Muscle of leg (tissue), 11 donors: ENCODE data around the gene TLDC2. TPM values are rescaled to one million over a fixed set of nuclear protein-coding genes. Genes with fewer than 3 reads are reported as not detected.

Experiments
- DNase-seq: peaks from one replicate; pipeline ENCODE4 v3.0.0; 2013
- H3K27ac ChIP-seq: one replicate; pipeline ENCODE4 v1.5.1; 2013; ENCODE audit warnings: mild to moderate bottlenecking, low read length, control low read depth
- H3K27me3 ChIP-seq: one replicate; pipeline ENCODE4 v1.6.1; 2013; ENCODE audit warnings: low read length; ENCODE audit not compliant: control insufficient read depth, insufficient read depth
- H3K36me3 ChIP-seq: one replicate; pipeline ENCODE4 v1.6.1; 2013; ENCODE audit warnings: low read length; ENCODE audit not compliant: control insufficient read depth, insufficient read depth
- H3K4me1 ChIP-seq: one replicate; pipeline ENCODE4 v1.6.1; 2013; ENCODE audit warnings: low read length; ENCODE audit not compliant: control insufficient read depth, insufficient read depth
- H3K4me3 ChIP-seq: one replicate; pipeline ENCODE4 v1.5.1; 2013; ENCODE audit warnings: low read length, control low read depth
- H3K9me3 ChIP-seq: replicated peaks from 2 replicates; pipeline ENCODE4 v1.6.1; 2013; ENCODE audit warnings: low read depth, low read length; ENCODE audit not compliant: control insufficient read depth
- WGBS: methylation state at CpG from one replicate; pipeline ENCODE4 v1.1.5; 2013; ENCODE audit warnings: missing lambda C conversion rate; ENCODE audit not compliant: insufficient coverage; 5-methylcytosine and 5-hydroxymethylcytosine counted together
- polyA plus RNA-seq, 8 donors: library from polyadenylated mRNA; unstranded; fragments of 120-200 nt; gene quantifications; one replicate each; pipeline versions ENCODE4 v1.2.1 to v1.2.3, GENCODE V29; 2013; ENCODE audit warnings: inconsistent platforms in 1 of 8, low replicate concordance in 1 of 8; ENCODE audit not compliant: insufficient read length in 8 of 8, insufficient read depth in 1 of 8
- total RNA-seq: library from RNA; stranded (reverse); fragments of 120-200 nt; gene quantifications from one replicate; pipeline ENCODE4 v1.2.4, GENCODE V29; 2013

The TLDC2 gene
- total and polyA plus RNA-seq, 9 donors, result 0.04 to 0.45 (median 0.24) TPM; not detected in 1

DNA sequence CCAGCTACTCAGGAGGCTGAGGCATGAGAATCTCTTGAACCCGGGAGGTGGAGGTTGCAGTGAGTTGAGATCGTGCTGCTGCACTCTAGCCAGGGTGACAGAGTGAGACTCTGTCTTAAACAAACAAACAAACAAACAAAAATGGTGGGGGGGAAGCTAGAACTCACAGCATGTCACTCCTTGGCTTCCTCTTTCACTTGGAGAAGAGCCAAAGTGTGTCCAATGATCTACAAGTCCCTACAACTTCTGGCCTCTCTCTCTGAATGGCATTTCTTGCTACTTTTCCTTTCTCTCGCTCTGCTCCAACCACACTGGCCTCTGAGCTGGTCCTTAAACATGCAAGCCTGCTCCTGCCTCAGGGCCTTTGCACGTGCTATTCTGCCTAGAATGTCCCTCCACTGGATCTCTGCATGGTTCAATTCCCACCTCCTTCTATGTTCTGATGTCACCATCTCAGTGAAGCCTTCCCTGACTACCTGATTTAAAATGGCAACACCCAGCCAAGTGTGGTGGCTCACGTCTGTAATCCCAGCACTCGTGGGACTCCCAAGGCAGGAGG is 8.1 kb downstream of the TLDC2 start:
- Histone ChIP-seq H3K4me1 (peaks cover 9% of the 10 kb centered on the region), H3K4me3 (no peak overlapping the region), H3K9me3 (no peaks in the 10 kb centered on the region), H3K36me3 (no peaks in the 10 kb centered on the region), H3K27me3 (no peaks in the 10 kb centered on the region), H3K27ac (no peak overlapping the region)
- 88% methylated on average over 3 of the region's 6 CpGs for WGBS
- DNase-seq, result peak; percentile 52

DNA sequence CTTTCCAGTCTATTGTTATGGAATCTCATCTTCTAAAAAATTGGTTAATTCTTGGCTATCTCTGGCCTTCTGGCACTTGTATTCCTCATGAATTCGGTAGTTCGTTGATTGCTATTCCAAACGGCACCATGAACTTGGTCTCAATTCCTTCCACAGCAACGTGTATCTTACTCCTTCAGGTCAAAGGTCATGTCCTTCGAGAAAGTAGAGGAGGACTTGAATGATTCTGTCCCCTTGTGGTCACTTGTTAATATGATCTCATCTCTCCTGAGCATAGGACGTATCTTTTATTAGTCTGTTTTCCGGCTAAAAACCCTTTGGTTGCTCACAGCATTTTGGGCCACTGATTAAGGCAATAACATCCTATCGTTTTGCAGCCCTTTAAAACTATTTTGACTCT is 9.4 kb downstream of the TLDC2 start:
- WGBS, result 60% methylated on average over 2 of the region's 8 CpGs
- no peak for DNase-seq
- no peak overlapping the region for H3K4me3 ChIP-seq
- no peaks in the 10 kb centered on the region for H3K27me3 ChIP-seq
- H3K4me1 ChIP-seq, result peaks cover 9% of the 10 kb centered on the region
- H3K9me3 ChIP-seq, result no peaks in the 10 kb centered on the region
- H3K36me3 ChIP-seq, result no peaks in the 10 kb centered on the region
- H3K27ac ChIP-seq, result no peak overlapping the region

DNA sequence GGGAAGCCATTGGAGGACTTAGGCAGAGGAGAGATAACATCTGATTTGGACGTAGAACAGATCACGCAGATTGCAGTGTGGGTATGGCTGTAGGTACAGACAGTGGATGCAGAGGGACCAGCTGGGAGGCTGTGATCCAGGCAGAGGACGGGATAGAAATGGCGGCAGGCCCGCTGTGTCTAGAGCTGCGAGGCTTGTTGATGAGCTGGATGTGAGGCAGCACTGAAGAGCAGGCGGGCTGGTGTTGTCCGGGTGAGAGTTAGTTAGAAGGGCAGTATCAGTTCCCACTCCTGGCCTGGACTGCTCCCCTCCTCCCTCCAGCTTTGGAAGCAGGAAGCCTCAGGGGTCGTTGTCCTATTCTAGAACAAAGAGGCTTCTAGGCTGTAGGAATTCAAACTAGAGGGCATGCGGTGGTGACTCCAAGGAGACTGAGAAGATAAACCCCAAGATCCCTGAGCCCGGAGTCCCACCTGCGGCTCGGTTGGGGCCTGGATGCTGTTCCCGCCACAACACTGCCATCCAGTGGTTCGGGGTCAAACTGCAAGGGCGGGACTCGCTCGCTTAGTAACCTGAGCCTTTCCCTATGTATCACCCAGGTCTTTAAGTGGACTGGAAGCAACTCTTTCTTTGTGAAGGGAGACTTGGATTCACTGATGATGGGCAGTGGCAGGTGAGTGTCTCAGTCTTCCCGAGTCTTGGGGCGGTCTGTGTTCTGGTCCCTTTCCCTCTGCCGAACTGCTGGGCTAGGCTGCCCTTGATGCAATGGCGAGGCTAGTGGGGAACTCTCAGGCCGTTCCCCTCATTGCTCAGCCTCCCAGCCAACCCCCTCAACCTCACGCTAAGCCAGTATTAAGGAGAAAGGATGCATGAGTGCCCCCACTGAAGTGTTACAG is 11.2 kb downstream of the TLDC2 start:
- Histone ChIP-seq H3K27ac (no peak overlapping the region), H3K4me3 (no peak overlapping the region), H3K36me3 (peaks cover 11% of the 10 kb centered on the region), H3K27me3 (no peaks in the 10 kb centered on the region), H3K9me3 (no peaks in the 10 kb centered on the region), H3K4me1 (peaks cover 9% of the 10 kb centered on the region)
- DNase-seq, result peak; percentile 83
- 22% methylated on average over 12 of the region's 24 CpGs for WGBS

DNA sequence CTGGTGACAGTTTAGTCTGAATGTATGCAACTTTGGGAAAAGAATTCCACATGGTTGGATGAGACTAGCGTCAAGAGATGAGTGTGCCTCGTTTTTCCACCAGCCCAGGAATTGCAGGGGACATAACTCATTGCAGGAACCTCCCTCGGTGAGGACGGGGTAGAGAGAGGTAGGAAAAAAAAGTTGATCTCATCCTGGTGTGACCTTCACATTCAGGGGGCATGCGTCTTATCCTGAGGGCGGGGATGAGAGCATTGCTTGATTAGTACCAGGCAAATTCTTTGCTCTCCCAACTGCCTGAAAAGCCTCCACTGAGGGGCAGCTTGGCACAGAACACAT is 11.8 kb downstream of the TLDC2 start:
- no peak overlapping the region for H3K27ac ChIP-seq
- H3K4me3 ChIP-seq, result no peak overlapping the region
- H3K9me3 ChIP-seq, result no peaks in the 10 kb centered on the region
- H3K36me3 ChIP-seq, result peaks cover 14% of the 10 kb centered on the region
- no peaks in the 10 kb centered on the region for H3K27me3 ChIP-seq
- peak; percentile 18 for DNase-seq
- WGBS, result 33% methylated on average over 6 of the region's 6 CpGs
- peaks cover 9% of the 10 kb centered on the region for H3K4me1 ChIP-seq

DNA sequence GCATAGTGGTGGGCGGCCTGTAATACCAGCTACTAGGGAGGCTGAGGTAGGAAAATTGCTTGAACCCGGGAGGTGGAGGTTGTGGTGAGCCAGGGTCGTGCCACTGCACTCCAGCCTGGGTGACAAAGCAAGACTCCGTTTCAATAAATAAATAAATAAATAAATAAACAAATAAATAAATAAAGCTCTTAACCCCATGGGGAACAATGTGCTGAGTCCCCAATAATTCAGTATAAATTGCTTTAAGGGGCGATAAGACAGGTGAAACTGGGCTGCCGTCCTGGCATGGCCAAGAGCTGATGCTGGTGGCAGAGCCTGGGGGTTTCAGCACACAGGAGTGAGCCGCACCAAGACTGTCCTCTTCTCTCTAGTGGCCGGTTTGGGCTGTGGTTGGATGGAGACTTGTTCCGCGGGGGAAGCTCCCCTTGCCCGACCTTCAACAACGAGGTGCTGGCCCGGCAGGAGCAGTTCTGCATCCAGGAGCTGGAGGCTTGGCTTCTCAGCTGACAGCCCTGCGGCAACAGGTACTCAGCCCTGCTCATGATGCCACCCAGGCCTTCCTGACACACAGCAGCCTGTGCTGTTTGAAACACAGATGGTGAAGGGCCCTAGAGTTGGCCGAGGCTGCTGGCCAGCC is 13.1 kb downstream of the TLDC2 start:
- 85% methylated on average over 9 of the region's 15 CpGs for WGBS
- H3K36me3 ChIP-seq, result peaks cover 18% of the 10 kb centered on the region
- no peak for DNase-seq
- H3K9me3 ChIP-seq, result no peaks in the 10 kb centered on the region
- H3K27ac ChIP-seq, result no peak overlapping the region
- no peaks in the 10 kb centered on the region for H3K27me3 ChIP-seq
- H3K4me1 ChIP-seq, result peaks cover 9% of the 10 kb centered on the region
- H3K4me3 ChIP-seq, result no peak overlapping the region

DNA sequence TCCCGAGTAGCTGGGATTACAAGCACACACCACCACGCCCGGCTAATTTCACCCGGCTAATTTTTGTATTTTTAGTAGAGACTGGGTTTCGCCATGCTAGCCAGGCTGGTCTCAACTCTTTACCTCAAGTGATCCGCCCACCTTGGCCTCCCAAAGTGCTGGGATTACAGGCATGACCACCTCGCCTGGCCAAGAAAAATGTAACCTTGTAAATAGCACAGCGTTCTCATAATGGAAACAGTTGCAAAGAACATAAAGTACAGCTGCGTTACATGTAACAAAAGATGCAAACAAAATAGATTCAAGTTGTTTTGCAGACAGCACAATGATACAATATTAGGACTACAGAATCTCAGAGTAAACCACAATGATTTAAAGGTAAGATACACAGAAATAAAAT is 14.6 kb downstream of the TLDC2 start:
- H3K4me1 ChIP-seq, result peaks cover 9% of the 10 kb centered on the region
- peaks cover 25% of the 10 kb centered on the region for H3K36me3 ChIP-seq
- no peaks in the 10 kb centered on the region for H3K27me3 ChIP-seq
- no peak for DNase-seq
- H3K4me3 ChIP-seq, result no peak overlapping the region
- H3K27ac ChIP-seq, result no peak overlapping the region
- WGBS, result 83% methylated on average over 7 of the region's 9 CpGs
- H3K9me3 ChIP-seq, result no peaks in the 10 kb centered on the region

DNA sequence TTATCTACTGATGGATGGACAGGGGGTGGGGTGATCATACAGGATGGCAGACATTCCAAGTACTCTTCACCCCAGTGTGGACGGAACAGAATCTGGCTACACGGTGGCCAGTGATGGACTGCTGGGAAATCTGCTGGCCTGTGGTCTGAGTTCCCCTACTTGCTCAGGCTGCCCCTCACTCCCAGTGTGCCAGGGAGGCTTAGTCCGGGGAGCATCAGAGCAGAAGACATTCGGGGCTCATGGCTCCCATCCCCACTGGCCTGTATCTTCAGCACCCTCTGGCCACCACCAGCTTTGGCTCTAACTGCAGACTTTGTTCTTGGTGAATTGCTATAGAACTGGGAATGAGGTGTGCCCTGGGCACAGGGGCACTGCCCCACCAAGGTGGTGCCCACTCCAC is 15.3 kb downstream of the TLDC2 start:
- DNase-seq, result no peak
- H3K4me3 ChIP-seq, result no peak overlapping the region
- peaks cover 9% of the 10 kb centered on the region for H3K4me1 ChIP-seq
- no peak overlapping the region for H3K27ac ChIP-seq
- WGBS, result no CpG with 5 or more reads among the region's 4 CpGs
- H3K27me3 ChIP-seq, result no peaks in the 10 kb centered on the region
- H3K36me3 ChIP-seq, result peaks cover 28% of the 10 kb centered on the region
- no peaks in the 10 kb centered on the region for H3K9me3 ChIP-seq

DNA sequence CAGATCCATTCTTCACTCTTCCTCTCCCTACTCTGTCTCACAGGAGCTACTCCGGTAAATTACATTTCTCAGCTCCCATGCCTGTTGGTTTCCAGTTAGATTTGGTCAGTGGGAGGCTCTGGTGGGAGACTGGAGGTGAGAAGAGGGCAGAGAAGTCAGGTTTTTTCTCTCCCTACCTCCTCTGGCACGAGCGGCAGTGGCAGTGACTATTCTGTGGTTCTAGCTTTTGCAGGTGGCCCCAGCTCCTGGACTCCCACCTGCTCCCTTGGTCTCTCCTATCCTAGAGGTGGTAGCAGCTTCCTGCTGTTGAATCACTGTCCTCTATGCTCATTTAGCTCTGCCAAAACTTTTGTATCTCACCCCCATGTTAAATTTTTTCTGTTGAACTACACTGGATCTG is 17.9 kb downstream of the TLDC2 start:
- no peaks in the 10 kb centered on the region for H3K27me3 ChIP-seq
- H3K36me3 ChIP-seq, result peaks cover 43% of the 10 kb centered on the region
- no peak overlapping the region for H3K27ac ChIP-seq
- WGBS, result 100% methylated on average over 2 of the region's 3 CpGs
- H3K4me1 ChIP-seq, result no peaks in the 10 kb centered on the region
- DNase-seq, result no peak
- H3K4me3 ChIP-seq, result no peak overlapping the region
- no peaks in the 10 kb centered on the region for H3K9me3 ChIP-seq

DNA sequence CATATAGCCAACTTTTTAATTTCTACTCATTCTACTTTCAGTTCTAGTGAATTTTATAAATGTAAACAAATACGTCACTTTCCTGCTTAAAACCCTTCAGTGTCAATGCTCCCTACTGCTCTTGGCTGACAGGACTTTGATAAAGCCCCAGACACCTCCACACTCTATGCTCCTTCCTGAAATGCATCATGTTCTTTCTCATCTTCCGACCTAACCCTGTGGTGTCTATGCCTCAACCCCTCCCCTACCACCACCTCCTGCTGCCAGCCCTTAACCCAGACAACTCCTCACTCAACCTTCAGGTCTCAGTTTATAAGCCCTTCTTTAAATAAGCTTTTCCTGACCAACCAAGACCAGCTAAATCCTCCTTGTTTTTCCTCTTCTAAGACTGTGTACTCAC is 19.1 kb downstream of the TLDC2 start:
- Histone ChIP-seq H3K36me3 (peaks cover 50% of the 10 kb centered on the region), H3K4me1 (no peaks in the 10 kb centered on the region), H3K27ac (no peak overlapping the region), H3K4me3 (no peak overlapping the region), H3K9me3 (no peaks in the 10 kb centered on the region), H3K27me3 (no peaks in the 10 kb centered on the region)
- DNase-seq, result no peak
- WGBS, result 50% methylated on average over 1 of the region's 2 CpGs

DNA sequence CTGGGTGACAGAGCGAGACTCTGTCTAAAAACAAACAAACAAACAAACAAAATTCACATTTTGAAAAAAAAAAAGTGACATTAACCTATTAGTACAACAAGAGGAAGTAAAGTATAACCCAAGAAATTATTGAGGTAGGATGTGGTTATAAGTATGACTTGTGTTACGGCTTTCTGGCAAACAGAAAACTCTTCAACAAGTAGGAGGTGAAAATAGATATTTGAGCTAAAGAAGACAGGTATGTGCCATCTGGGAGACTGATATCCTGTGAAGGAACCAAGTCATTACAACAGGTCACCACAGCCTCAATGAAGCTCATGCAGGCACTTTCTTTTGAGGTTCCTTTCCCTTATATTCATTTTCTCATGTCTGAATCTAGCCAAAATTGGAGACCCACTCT is 28.8 kb downstream of the TLDC2 start:
- DNase-seq, result no peak
- Histone ChIP-seq H3K27ac (no peak overlapping the region), H3K27me3 (no peaks in the 10 kb centered on the region), H3K36me3 (peaks cover 34% of the 10 kb centered on the region), H3K4me3 (no peak overlapping the region), H3K9me3 (no peaks in the 10 kb centered on the region), H3K4me1 (no peaks in the 10 kb centered on the region)
- WGBS, result no CpG with 5 or more reads among the region's 2 CpGs
